HCT116 (cell line): Measurements from ENCODE around the gene RASGRF2. TPM values are rescaled to one million over a fixed set of nuclear protein-coding genes. Genes with fewer than 3 reads are reported as not detected.

ENCODE experiments used
- ATAC-seq: fragments of 200-7000 bp; cut with Tn5 transposase; 2 replicates; pipeline ENCODE4 v1.9.1; 2020; ENCODE audit warnings: mild to moderate bottlenecking, moderate library complexity
- BruUV-seq: library from RNA; stranded (reverse); fragments of 400-500 nt; replicated peaks from 2 replicates; lab custom pipeline; 2021; lab: Mats Ljungman, UMichigan
- CTCF ChIA-PET: fragments of 300-600 bp; sonication (Branson Sonifier 250); formaldehyde crosslinking; loops from one replicate; lab custom pipeline; 2021; ENCODE audit warnings: antibody characterized with exemption; lab: Charles Lee
- POLR2A ChIA-PET: fragments of 300-600, 350-600 bp; sonication (Branson Sonifier 250); formaldehyde crosslinking; loops from one replicate; lab custom pipeline; 2021; ENCODE audit warnings: antibody characterized with exemption; lab: Charles Lee
- RAD21 ChIA-PET, 2 experiments: fragments of 300-600 bp; sonication (Branson Sonifier 250); formaldehyde crosslinking; loops; one replicate each; lab custom pipeline; 2023; ENCODE audit warnings: low total read pairs in 2 of 2; ENCODE audit not compliant: uncharacterized antibody in 2 of 2, unreplicated experiment in 2 of 2, low non-redundant PET in 1 of 2; lab: Charles Lee
- DNase-seq: peaks from one replicate; pipeline ENCODE4 v3.0.0-alpha.2; 2010; ENCODE audit warnings: low read depth, low spot score
- H2AFZ ChIP-seq: fragments of 200-600 bp; shearing (Covaris generic), sonication (generic); 2 replicates; pipeline ENCODE4 v1.6.1; 2017; ENCODE audit warnings: low read depth, mixed run types, mixed read lengths, antibody characterized with exemption, low read length; ENCODE audit not compliant: poor library complexity, severe bottlenecking
- H3K27ac ChIP-seq: 2 replicates; pipeline ENCODE4 v1.5.1; 2012; ENCODE audit warnings: low read depth, low read length
- H3K27me3 ChIP-seq: fragments of 200-600 bp; sonication (generic); 2 replicates; pipeline ENCODE4 v1.6.1; 2016; ENCODE audit warnings: mixed run types, low read length, mixed read lengths; ENCODE audit not compliant: insufficient read depth
- H3K36me3 ChIP-seq, 2 experiments: fragments of 200-500 bp in 1 of 2; fragments of 200-600 bp in 1 of 2; sonication (Bioruptor generic) in 1 of 2; sonication (generic) in 1 of 2; 2 replicates each; pipeline versions ENCODE4 v1.5.1 to v1.6.1; 2014 to 2016; ENCODE audit warnings: low read length in 2 of 2, inconsistent platforms in 1 of 2, mixed read lengths in 1 of 2, mixed run types in 1 of 2; ENCODE audit not compliant: insufficient read depth in 2 of 2, control insufficient read depth in 1 of 2
- H3K4me1 ChIP-seq, 2 experiments: fragments of 200-600 bp in 1 of 2; sonication (generic) in 1 of 2; 2 replicates each; pipeline versions ENCODE4 v1.5.1 to v1.6.1; 2012 to 2017; ENCODE audit warnings: low read length in 2 of 2, inconsistent platforms in 1 of 2, mild to moderate bottlenecking in 1 of 2, mixed read lengths in 1 of 2, mixed run types in 1 of 2, moderate library complexity in 1 of 2; ENCODE audit not compliant: insufficient read depth in 2 of 2, control insufficient read depth in 1 of 2
- H3K4me2 ChIP-seq: fragments of 200-600 bp; sonication (generic); 2 replicates; pipeline ENCODE4 v1.6.1; 2017; ENCODE audit warnings: mixed run types, low read length, mixed read lengths
- H3K4me3 ChIP-seq, 2 experiments: fragments of 200-600 bp in 1 of 2; sonication (generic) in 1 of 2; replicated peaks in 1 of 2; 2 replicates each; pipeline ENCODE4 v1.5.1; 2011 to 2016; ENCODE audit warnings: low read length in 2 of 2, control low read depth in 1 of 2, low read depth in 1 of 2, mild to moderate bottlenecking in 1 of 2, mixed read lengths in 1 of 2, mixed run types in 1 of 2
- H3K79me2 ChIP-seq: fragments of 200-600 bp; sonication (generic); 2 replicates; pipeline ENCODE4 v1.6.1; 2017; ENCODE audit warnings: mild to moderate bottlenecking, mixed run types, low read length, moderate library complexity, mixed read lengths; ENCODE audit not compliant: insufficient read depth
- H3K9ac ChIP-seq: fragments of 200-600 bp; sonication (generic); 2 replicates; pipeline ENCODE4 v1.6.1; 2016; ENCODE audit warnings: low read length, mixed read lengths
- H3K9me2 ChIP-seq: fragments of 200-600 bp; sonication (generic), shearing (Covaris generic); 2 replicates; pipeline ENCODE4 v1.6.1; 2017; ENCODE audit warnings: mixed run types, mild to moderate bottlenecking, moderate library complexity; ENCODE audit not compliant: insufficient read depth
- H3K9me3 ChIP-seq, 2 experiments: fragments of 200-500 bp in 1 of 2; fragments of 200-600 bp in 1 of 2; sonication (Bioruptor generic) in 1 of 2; sonication (generic) in 1 of 2; 2 replicates each; pipeline ENCODE4 v1.6.1; 2014 to 2017; ENCODE audit warnings: low read length in 2 of 2, mixed read lengths in 2 of 2, inconsistent platforms in 1 of 2, low read depth in 1 of 2, mild to moderate bottlenecking in 1 of 2, mixed run types in 1 of 2, moderate library complexity in 1 of 2; ENCODE audit not compliant: control insufficient read depth in 1 of 2, insufficient read depth in 1 of 2
- H4K20me1 ChIP-seq: fragments of 200-600 bp; sonication (generic), shearing (Covaris generic); 2 replicates; pipeline ENCODE4 v1.6.1; 2017; ENCODE audit warnings: mixed run types, mild to moderate bottlenecking, moderate library complexity; ENCODE audit not compliant: insufficient read depth
- ATF3 ChIP-seq: IDR thresholded peaks from 2 replicates; pipeline ENCODE4 v1.6.1; 2012
- EGR1 ChIP-seq: IDR thresholded peaks from 2 replicates; pipeline ENCODE4 v1.6.1; 2012; ENCODE audit warnings: low read depth
- ELF1 ChIP-seq: IDR thresholded peaks from 2 replicates; pipeline ENCODE4 v1.6.1; 2012; ENCODE audit warnings: low read depth, borderline replicate concordance
- EZH2 ChIP-seq: fragments of 200-600 bp; sonication (generic); IDR thresholded peaks from 2 replicates; pipeline ENCODE4 v1.6.1; 2017; ENCODE audit warnings: antibody characterized with exemption, mixed run types
- JUND ChIP-seq: IDR thresholded peaks from 2 replicates; pipeline ENCODE4 v1.6.1; 2012
- POLR2A ChIP-seq: IDR thresholded peaks from 2 replicates; pipeline ENCODE4 v1.7.0; 2011; ENCODE audit warnings: borderline replicate concordance; ENCODE audit not compliant: insufficient read depth, insufficient read length; ENCODE audit errors: extremely low read depth
- POLR2AphosphoS5 ChIP-seq: IDR thresholded peaks from 2 replicates; pipeline ENCODE4 v1.6.1; 2011; ENCODE audit warnings: mild to moderate bottlenecking, low read depth, low read length, moderate library complexity
- RAD21 ChIP-seq: IDR thresholded peaks from 2 replicates; pipeline ENCODE4 v1.6.1; 2012; ENCODE audit warnings: low read depth, mild to moderate bottlenecking
- SRF ChIP-seq: IDR thresholded peaks from 2 replicates; pipeline ENCODE4 v1.6.1; 2012; ENCODE audit warnings: low read depth
- TCF7L2 ChIP-seq: IDR thresholded peaks from 2 replicates; pipeline ENCODE4 v1.7.0; 2011; ENCODE audit warnings: borderline replicate concordance, inconsistent platforms; ENCODE audit not compliant: insufficient read depth, insufficient read length; ENCODE audit errors: extremely low read depth
- ZBTB33 ChIP-seq: IDR thresholded peaks from 2 replicates; pipeline ENCODE4 v1.6.1; 2011; ENCODE audit warnings: mild to moderate bottlenecking, low read length, moderate library complexity; ENCODE audit not compliant: insufficient replicate concordance; ENCODE audit errors: extremely low read depth
- ZNF274 ChIP-seq: fragments of 200-500 bp; sonication (Bioruptor generic); IDR thresholded peaks from 2 replicates; pipeline ENCODE4 v1.6.1; 2014; ENCODE audit warnings: mild to moderate bottlenecking, low read depth, low read length, inconsistent platforms
- intact Hi-C: fragments of 100-400 bp; cut with micrococcal nuclease; formaldehyde crosslinking; loops from 2 replicates; pipeline ENCODE4 v1.10.0; 2022
- total RNA-seq: library from RNA; stranded (reverse); gene quantifications from one replicate; pipeline ENCODE4 v1.2.1, GENCODE V29; 2021; ENCODE audit not compliant: unreplicated experiment
- TF ChIP-seq, protein P1 (sequence below): IDR thresholded peaks from 2 replicates; pipeline ENCODE4 v1.6.1; 2012; ENCODE audit warnings: low read depth

Gene RASGRF2
- total RNA-seq, 1 experiment from 2014 or later, result 0.05 TPM

GRCh38 chr5:80937584-80938356, 22.4 kb upstream of the RASGRF2 start:
- H3K36me3 ChIP-seq, result no peaks in the 10 kb centered on the region
- ATAC-seq, result peak; percentile 57; the same call in 1 of the 2 replicates
- no peaks in the 10 kb centered on the region for H3K9me3 ChIP-seq
- DNase-seq, result no peak
- H3K9me2 ChIP-seq, result no peaks in the 10 kb centered on the region
- no peak overlapping the region for H3K4me2 ChIP-seq
- ChIA-PET POLR2A (no interaction called here), RAD21 (no interaction called here), CTCF (no interaction called here)
- no peak for TF ChIP-seq ZNF274
- no peak for TF ChIP-seq EGR1
- TF ChIP-seq ATF3, result no peak
- TF ChIP-seq JUND, result no peak
- TF ChIP-seq ELF1, result no peak
- no peak for TF ChIP-seq TCF7L2
- TF ChIP-seq, protein P1, sequence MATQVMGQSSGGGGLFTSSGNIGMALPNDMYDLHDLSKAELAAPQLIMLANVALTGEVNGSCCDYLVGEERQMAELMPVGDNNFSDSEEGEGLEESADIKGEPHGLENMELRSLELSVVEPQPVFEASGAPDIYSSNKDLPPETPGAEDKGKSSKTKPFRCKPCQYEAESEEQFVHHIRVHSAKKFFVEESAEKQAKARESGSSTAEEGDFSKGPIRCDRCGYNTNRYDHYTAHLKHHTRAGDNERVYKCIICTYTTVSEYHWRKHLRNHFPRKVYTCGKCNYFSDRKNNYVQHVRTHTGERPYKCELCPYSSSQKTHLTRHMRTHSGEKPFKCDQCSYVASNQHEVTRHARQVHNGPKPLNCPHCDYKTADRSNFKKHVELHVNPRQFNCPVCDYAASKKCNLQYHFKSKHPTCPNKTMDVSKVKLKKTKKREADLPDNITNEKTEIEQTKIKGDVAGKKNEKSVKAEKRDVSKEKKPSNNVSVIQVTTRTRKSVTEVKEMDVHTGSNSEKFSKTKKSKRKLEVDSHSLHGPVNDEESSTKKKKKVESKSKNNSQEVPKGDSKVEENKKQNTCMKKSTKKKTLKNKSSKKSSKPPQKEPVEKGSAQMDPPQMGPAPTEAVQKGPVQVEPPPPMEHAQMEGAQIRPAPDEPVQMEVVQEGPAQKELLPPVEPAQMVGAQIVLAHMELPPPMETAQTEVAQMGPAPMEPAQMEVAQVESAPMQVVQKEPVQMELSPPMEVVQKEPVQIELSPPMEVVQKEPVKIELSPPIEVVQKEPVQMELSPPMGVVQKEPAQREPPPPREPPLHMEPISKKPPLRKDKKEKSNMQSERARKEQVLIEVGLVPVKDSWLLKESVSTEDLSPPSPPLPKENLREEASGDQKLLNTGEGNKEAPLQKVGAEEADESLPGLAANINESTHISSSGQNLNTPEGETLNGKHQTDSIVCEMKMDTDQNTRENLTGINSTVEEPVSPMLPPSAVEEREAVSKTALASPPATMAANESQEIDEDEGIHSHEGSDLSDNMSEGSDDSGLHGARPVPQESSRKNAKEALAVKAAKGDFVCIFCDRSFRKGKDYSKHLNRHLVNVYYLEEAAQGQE, result no peak
- TF ChIP-seq SRF, result no peak
- TF ChIP-seq POLR2AphosphoS5, result no peak
- TF ChIP-seq RAD21, result no peak
- no peak for TF ChIP-seq EZH2
- no peak for TF ChIP-seq POLR2A
- TF ChIP-seq ZBTB33, result no peak
- no peaks in the 10 kb centered on the region for H3K79me2 ChIP-seq
- H3K4me1 ChIP-seq, result peaks cover 0 to 7% of the 10 kb centered on the region in 2 experiments; a peak in 2 of 4 replicates
- no peak overlapping the region for H3K9ac ChIP-seq
- H4K20me1 ChIP-seq, result no peaks in the 10 kb centered on the region
- no peaks in the 10 kb centered on the region for H3K27me3 ChIP-seq
- H3K27ac ChIP-seq, result no peak overlapping the region
- no TSS peak for BruUV-seq
- H2AFZ ChIP-seq, result no peak overlapping the region
- intact Hi-C loops, result no loop called here
- H3K4me3 ChIP-seq, result no peak overlapping the region
